ENCODE data around the gene NCR3LG1.

DNA sequence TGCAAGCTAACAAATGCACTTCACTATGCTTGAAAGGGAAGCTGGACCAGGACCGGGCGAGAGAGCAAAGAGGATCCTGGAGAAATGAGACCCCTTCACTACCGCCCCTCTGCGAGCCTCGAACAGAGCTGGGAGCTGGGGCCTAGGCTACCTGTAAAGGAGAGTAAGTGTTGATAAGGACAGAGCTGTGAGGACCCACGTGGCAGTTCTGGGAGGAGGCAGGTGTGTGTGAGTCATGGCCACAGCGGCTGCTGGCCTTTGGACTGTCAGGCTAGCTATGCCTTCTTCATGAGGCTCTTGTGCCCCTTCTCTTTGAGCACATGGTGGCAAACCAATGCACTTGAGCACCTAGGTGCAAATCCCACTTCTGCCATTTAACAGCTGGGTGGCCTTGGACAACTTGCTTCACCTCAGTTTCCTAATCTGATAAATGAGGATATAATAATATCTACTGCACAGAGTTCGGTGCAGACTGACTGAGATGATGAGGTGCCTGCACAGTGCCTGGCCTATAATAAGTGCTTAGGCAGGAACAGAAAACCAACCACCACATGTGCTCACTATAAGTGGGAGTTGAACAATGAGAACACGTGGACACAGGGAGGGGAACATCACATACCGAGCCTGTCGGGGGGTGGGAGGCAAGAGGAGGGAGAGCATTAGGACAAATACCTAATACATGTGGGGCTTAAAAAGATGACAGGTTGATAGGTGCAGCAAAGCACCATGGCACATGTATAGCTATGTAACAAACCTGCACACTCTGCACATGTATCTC, 72.1 kb downstream of the NCR3LG1 start:
- TF ChIP-seq, protein P1, sequence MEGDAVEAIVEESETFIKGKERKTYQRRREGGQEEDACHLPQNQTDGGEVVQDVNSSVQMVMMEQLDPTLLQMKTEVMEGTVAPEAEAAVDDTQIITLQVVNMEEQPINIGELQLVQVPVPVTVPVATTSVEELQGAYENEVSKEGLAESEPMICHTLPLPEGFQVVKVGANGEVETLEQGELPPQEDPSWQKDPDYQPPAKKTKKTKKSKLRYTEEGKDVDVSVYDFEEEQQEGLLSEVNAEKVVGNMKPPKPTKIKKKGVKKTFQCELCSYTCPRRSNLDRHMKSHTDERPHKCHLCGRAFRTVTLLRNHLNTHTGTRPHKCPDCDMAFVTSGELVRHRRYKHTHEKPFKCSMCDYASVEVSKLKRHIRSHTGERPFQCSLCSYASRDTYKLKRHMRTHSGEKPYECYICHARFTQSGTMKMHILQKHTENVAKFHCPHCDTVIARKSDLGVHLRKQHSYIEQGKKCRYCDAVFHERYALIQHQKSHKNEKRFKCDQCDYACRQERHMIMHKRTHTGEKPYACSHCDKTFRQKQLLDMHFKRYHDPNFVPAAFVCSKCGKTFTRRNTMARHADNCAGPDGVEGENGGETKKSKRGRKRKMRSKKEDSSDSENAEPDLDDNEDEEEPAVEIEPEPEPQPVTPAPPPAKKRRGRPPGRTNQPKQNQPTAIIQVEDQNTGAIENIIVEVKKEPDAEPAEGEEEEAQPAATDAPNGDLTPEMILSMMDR (IDR thresholded peaks at IDR 0.05), result no peak
- no peak for TF ChIP-seq ZFX (IDR thresholded peaks at IDR 0.05; ENCODE audit: borderline replicate concordance)

Data from 22Rv1 (cell line).